ENCODE results near the gene ARHGAP15.

ARHGAP15 gene

GRCh38 chr2:143452817-143453451 is 323.7 kb downstream of the ARHGAP15 start:
- DNase-seq (ENCODE audit: low spot score): no peak

GRCh38 chr2:143453981-143454511 is 324.8 kb downstream of the ARHGAP15 start:
- no peak for DNase-seq (ENCODE audit: low spot score)

GRCh38 chr2:143455317-143455716 is 326.1 kb downstream of the ARHGAP15 start:
- DNase-seq (ENCODE audit: low spot score): no peak

- DNase-seq (ENCODE audit: low spot score): no peak
Observed at GRCh38 chr2:143458258-143459190, 329.3 kb downstream of the ARHGAP15 start.

GRCh38 chr2:143460382-143460781 is 331.2 kb downstream of the ARHGAP15 start:
- DNase-seq (ENCODE audit: low spot score): no peak

- no peak for DNase-seq (ENCODE audit: low spot score)
Observed at GRCh38 chr2:143463719-143464118, 334.5 kb downstream of the ARHGAP15 start.

GRCh38 chr2:143466391-143466790 is 337.2 kb downstream of the ARHGAP15 start:
- no peak for DNase-seq (ENCODE audit: low spot score)

- no peak for DNase-seq (ENCODE audit: low spot score)
Observed at GRCh38 chr2:143467011-143467410, 337.8 kb downstream of the ARHGAP15 start.

GRCh38 chr2:143468341-143468888 is 339.2 kb downstream of the ARHGAP15 start:
- DNase-seq (ENCODE audit: low spot score): no peak

- no peak for DNase-seq (ENCODE audit: low spot score)
Observed at GRCh38 chr2:143469323-143469722, 340.1 kb downstream of the ARHGAP15 start.

- DNase-seq (ENCODE audit: low spot score): no peak
Observed at GRCh38 chr2:143471550-143471949, 342.3 kb downstream of the ARHGAP15 start.

GRCh38 chr2:143473216-143473615 is 344.0 kb downstream of the ARHGAP15 start:
- no peak for DNase-seq (ENCODE audit: low spot score)

- no peak for DNase-seq (ENCODE audit: low spot score)
Observed at GRCh38 chr2:143473820-143474219, 344.6 kb downstream of the ARHGAP15 start.

GRCh38 chr2:143474586-143474985 is 345.4 kb downstream of the ARHGAP15 start:
- DNase-seq (ENCODE audit: low spot score): no peak

GRCh38 chr2:143475041-143475776 is 346.0 kb downstream of the ARHGAP15 start:
- DNase-seq (ENCODE audit: low spot score): no peak

- DNase-seq (ENCODE audit: low spot score): no peak
Observed at GRCh38 chr2:143476336-143477087, 347.3 kb downstream of the ARHGAP15 start.

- DNase-seq (ENCODE audit: low spot score): no peak
Observed at GRCh38 chr2:143477714-143478443, 348.7 kb downstream of the ARHGAP15 start.

- DNase-seq (ENCODE audit: low spot score): no peak
Observed at GRCh38 chr2:143480086-143480485, 350.9 kb downstream of the ARHGAP15 start.

GRCh38 chr2:143480601-143481236 is 351.5 kb downstream of the ARHGAP15 start:
- DNase-seq (ENCODE audit: low spot score): no peak

- no peak for DNase-seq (ENCODE audit: low spot score)
Observed at GRCh38 chr2:143481237-143481623, 352.0 kb downstream of the ARHGAP15 start.

Data from Ammon's horn (tissue), 1 donor.